Common myeloid progenitor, CD34-positive (primary cell): Measurements from ENCODE around the gene GPNMB. TPM values are rescaled to one million over a fixed set of nuclear protein-coding genes. Genes with fewer than 3 reads are reported as not detected.
"Not testable (repeated sequence)": the region's sequence is repeated elsewhere in the genome, so short reads cannot be mapped to it uniquely, and the experiment has no call there.

Experiments
- CTCF ChIA-PET: fragments of 350-600 bp; sonication (Branson Sonifier 250); formaldehyde crosslinking; loops from one replicate; lab custom pipeline; 2021; ENCODE audit warnings: antibody characterized with exemption; lab: Charles Lee
- POLR2A ChIA-PET: fragments of 350-600 bp; sonication (Branson Sonifier 250); formaldehyde crosslinking; loops from one replicate; lab custom pipeline; 2021; ENCODE audit warnings: antibody characterized with exemption; lab: Charles Lee
- DNase-seq, 3 donors: peaks; one replicate each; pipeline versions ENCODE4 v3.0.0 to v3.0.0-alpha.2; 2013
- H3K27ac ChIP-seq, 2 experiments: 1 replicate in 1 of 2; 2 replicates in 1 of 2; pipeline ENCODE4 v1.7.0; 2013; ENCODE audit warnings: inconsistent platforms in 2 of 2, low read length in 2 of 2, mild to moderate bottlenecking in 2 of 2, low read depth in 1 of 2, moderate library complexity in 1 of 2; ENCODE audit not compliant: severe bottlenecking in 2 of 2, insufficient read depth in 1 of 2, poor library complexity in 1 of 2
- H3K27me3 ChIP-seq, 5 experiments: replicated peaks in 2 of 5; 1 replicate in 3 of 5; 2 replicates in 2 of 5; pipeline versions ENCODE4 v1.6.1 to v1.7.0; 2013; ENCODE audit warnings: low read length in 4 of 5, mild to moderate bottlenecking in 2 of 5, moderate library complexity in 2 of 5, inconsistent platforms in 1 of 5; ENCODE audit not compliant: insufficient read depth in 5 of 5, control insufficient read depth in 4 of 5
- H3K36me3 ChIP-seq, 4 experiments: 1 replicate in 2 of 4; 2 replicates in 2 of 4; pipeline versions ENCODE4 v1.6.1 to v1.7.0; 2013; ENCODE audit warnings: low read length in 3 of 4, control low read depth in 1 of 4, mild to moderate bottlenecking in 1 of 4; ENCODE audit not compliant: control insufficient read depth in 4 of 4, insufficient read depth in 4 of 4
- H3K4me1 ChIP-seq, 4 experiments: 1 replicate in 3 of 4; 2 replicates in 1 of 4; pipeline versions ENCODE4 v1.6.1 to v1.7.1; 2013; ENCODE audit warnings: low read length in 3 of 4, mild to moderate bottlenecking in 3 of 4, control low read depth in 1 of 4, inconsistent platforms in 1 of 4, moderate library complexity in 1 of 4; ENCODE audit not compliant: control insufficient read depth in 4 of 4, insufficient read depth in 4 of 4; ENCODE audit errors: control extremely low read depth in 1 of 4
- H3K4me3 ChIP-seq, 7 experiments: 1 replicate in 4 of 7; 2 replicates in 3 of 7; pipeline versions ENCODE4 v1.5.1 to v1.7.0; 2013; ENCODE audit warnings: mild to moderate bottlenecking in 7 of 7, low read length in 6 of 7, moderate library complexity in 6 of 7, inconsistent platforms in 2 of 7, low read depth in 2 of 7, control low read depth in 1 of 7; ENCODE audit not compliant: insufficient read depth in 4 of 7, control insufficient read depth in 1 of 7; ENCODE audit errors: extremely low read depth in 1 of 7
- H3K9me3 ChIP-seq, 5 experiments: 1 replicate in 4 of 5; 2 replicates in 1 of 5; pipeline versions ENCODE4 v1.6.1 to v1.7.1; 2013; ENCODE audit warnings: low read length in 4 of 5, mild to moderate bottlenecking in 2 of 5, inconsistent platforms in 1 of 5, low read depth in 1 of 5, moderate library complexity in 1 of 5; ENCODE audit not compliant: control insufficient read depth in 4 of 5, insufficient read depth in 2 of 5; ENCODE audit errors: control extremely low read depth in 1 of 5
- WGBS: methylation state at CpG from one replicate; pipeline ENCODE4 v1.1.5; 2013; ENCODE audit not compliant: insufficient coverage; 5-methylcytosine and 5-hydroxymethylcytosine counted together
- polyA plus RNA-seq: library from polyadenylated mRNA; unstranded; fragments of 120-200 nt; gene quantifications from one replicate; pipeline ENCODE4 v1.2.1, GENCODE V29; 2013

GPNMB gene
- polyA plus RNA-seq, result 0.98 TPM

DNA sequence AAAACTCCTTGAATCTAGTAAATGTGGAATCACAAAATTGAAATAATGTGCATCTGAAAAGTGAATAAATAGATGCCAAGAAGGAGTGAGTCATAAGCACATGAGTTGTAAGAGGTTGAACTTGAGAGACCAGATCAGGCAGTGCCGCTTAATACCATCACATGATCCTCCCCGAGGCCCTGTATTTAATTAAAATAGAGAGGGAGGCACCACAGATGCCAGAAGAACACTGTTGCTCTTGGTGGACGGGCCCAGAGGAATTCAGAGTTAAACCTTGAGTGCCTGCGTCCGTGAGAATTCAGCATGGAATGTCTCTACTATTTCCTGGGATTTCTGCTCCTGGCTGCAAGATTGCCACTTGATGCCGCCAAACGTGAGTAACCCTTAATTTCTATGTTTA lies at the start of gene GPNMB:
GPNMB (plus strand) TSS at position 221 of the 400 bp plus-strand sequence; CDS start at position 304, 83 bp downstream.
- ChIA-PET POLR2A (no interaction called here), CTCF (interaction anchor here (0.9 to 1.5 kb wide), 3 partner anchors 9 to 16 kb away, joined by 3 to 4 read pairs (median 4); no protein-coding TSS in a partner anchor)
- Histone ChIP-seq H3K27ac (no peak within 1 kb of the TSS), H3K36me3 (no peaks in the 10 kb centered on the region), H3K9me3 (peaks cover 0 to 5% (median 0%) of the 10 kb centered on the region in 5 experiments), H3K4me3 (peak within 1 kb of the TSS; percentile 13 to 74 (median 60)), H3K27me3 (peaks cover 3 to 29% (median 12%) of the 10 kb centered on the region in 5 experiments), H3K4me1 (peaks cover 5 to 16% (median 12%) of the 10 kb centered on the region in 4 experiments)
- 95% methylated on average over 7 of the region's 7 CpGs for WGBS
- peak in 2 of 3 donors; percentile 24 to 46 for DNase-seq

DNA sequence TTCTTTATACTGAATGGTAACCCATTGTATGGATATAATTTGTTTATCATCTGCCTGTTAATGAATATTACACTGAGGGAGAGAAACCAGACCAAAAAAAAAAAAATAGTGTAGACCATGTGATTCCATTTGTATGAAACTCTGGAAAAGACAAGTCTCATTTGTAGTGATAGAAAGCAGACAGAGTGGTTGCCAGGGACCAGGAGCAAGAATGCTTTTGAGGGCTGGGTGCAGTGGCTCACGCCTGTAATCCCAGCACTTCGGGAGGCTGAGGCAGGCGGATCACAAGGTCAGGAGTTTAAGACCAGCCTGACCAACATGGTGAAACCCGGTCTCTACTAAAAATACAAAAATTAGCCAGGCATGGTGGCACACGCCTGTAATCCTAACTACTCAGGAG lies 48.8 kb upstream of the GPNMB start:
- H3K4me3 ChIP-seq, H3K27me3 ChIP-seq, POLR2A ChIA-PET, H3K9me3 ChIP-seq, DNase-seq, H3K27ac ChIP-seq, H3K4me1 ChIP-seq, CTCF ChIA-PET: not testable (repeated sequence)
- 100% methylated on average over 3 of the region's 5 CpGs for WGBS
- peaks cover 9 to 41% (median 26%) of the 10 kb centered on the region in 4 experiments for H3K36me3 ChIP-seq

DNA sequence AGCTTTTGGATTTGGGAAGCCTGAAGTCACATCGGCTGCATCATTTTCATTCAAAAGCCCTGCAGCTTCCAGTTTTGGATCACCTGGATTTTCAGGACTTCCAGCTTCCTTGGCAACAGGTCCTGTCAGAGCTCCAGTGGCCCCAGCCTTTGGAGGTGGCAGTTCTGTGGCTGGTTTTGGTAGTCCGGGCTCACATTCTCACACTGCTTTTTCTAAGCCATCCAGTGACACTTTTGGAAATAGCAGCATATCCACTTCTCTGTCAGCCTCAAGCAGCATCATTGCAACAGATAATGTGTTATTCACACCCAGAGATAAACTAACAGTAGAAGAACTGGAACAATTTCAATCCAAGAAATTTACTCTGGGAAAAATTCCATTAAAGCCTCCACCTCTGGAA lies 46.2 kb upstream of the GPNMB start:
- no peaks in the 10 kb centered on the region for H3K9me3 ChIP-seq
- 95% methylated on average over 2 of the region's 2 CpGs for WGBS
- no peak for DNase-seq
- H3K4me1 ChIP-seq, result peaks cover 0 to 6% (median 2%) of the 10 kb centered on the region in 4 experiments
- H3K27ac ChIP-seq, result no peak overlapping the region
- CTCF ChIA-PET, result interaction anchor here (1.9 kb wide), 1 partner anchor 9 kb away, joined by 8 read pairs; no protein-coding TSS in a partner anchor
- peaks cover 9 to 37% (median 19%) of the 10 kb centered on the region in 4 experiments for H3K36me3 ChIP-seq
- no peak overlapping the region for H3K4me3 ChIP-seq
- peaks cover 0 to 4% (median 0%) of the 10 kb centered on the region in 5 experiments for H3K27me3 ChIP-seq
- POLR2A ChIA-PET, result no interaction called here

DNA sequence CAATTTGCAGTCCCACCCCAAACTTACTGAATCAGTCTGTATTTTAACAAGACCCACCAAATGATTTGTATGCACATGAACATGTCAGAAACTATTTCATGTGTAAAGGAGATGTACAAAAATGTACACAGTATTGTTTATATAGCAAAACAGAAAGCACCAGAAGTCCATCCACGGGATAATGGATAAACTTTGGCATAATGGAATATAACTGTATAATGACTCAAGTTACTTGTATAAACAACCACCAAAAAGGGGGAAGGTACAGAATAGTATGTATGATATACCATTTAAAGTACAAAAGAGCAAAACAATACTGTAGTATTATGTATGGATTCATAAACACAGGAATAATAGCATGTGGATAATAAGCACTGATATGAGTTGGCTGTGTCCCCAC lies 42.3 kb upstream of the GPNMB start:
- WGBS, result no CpG with 5 or more reads among the region's 1 CpG
- ChIA-PET POLR2A (no interaction called here), CTCF (interaction anchor here (0.6 to 1.0 kb wide), 3 partner anchors 7 to 15 kb away, joined by 3 read pairs; no protein-coding TSS in a partner anchor)
- no peak overlapping the region for H3K27ac ChIP-seq
- H3K27me3 ChIP-seq, result peaks cover 3 to 22% (median 5%) of the 10 kb centered on the region in 5 experiments
- H3K9me3 ChIP-seq, result no peaks in the 10 kb centered on the region
- peaks cover 0 to 8% (median 4%) of the 10 kb centered on the region in 4 experiments for H3K4me1 ChIP-seq
- H3K4me3 ChIP-seq, result no peak overlapping the region
- peaks cover 3 to 24% (median 12%) of the 10 kb centered on the region in 4 experiments for H3K36me3 ChIP-seq
- DNase-seq, result no peak

DNA sequence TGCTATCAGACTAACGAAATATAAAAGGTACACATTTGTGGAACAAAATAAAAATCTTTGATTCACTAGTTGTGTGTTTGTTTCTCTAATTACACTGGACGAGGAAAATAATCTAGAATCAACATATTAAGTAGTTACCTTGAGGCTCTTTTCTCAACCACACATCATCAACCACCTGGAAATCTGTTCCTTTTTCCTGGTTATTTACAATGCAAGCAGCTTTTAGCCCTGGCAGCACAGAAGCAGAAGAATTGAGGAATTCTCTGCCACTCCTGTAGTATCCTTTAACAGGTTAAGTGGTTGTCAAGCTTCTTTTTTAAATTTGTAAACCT lies 41.0 kb upstream of the GPNMB start:
- Histone ChIP-seq H3K4me3 (peak overlapping the region in 5 of 7 experiments; percentile 37 to 63 (median 51)), H3K4me1 (peaks cover 0 to 8% (median 4%) of the 10 kb centered on the region in 4 experiments), H3K9me3 (no peaks in the 10 kb centered on the region), H3K27me3 (peaks cover 3 to 22% (median 5%) of the 10 kb centered on the region in 5 experiments), H3K27ac (peak overlapping the region in 1 of 2 experiments; percentile 46), H3K36me3 (peaks cover 0 to 11% (median 2%) of the 10 kb centered on the region in 4 experiments)
- ChIA-PET POLR2A (no interaction called here), CTCF (interaction anchor here (1.4 to 1.5 kb wide), 3 partner anchors 10 to 106 kb away, joined by 4 to 6 read pairs (median 5); no protein-coding TSS in a partner anchor)
- no peak for DNase-seq
- no CpG with 5 or more reads among the region's 2 CpGs for WGBS

DNA sequence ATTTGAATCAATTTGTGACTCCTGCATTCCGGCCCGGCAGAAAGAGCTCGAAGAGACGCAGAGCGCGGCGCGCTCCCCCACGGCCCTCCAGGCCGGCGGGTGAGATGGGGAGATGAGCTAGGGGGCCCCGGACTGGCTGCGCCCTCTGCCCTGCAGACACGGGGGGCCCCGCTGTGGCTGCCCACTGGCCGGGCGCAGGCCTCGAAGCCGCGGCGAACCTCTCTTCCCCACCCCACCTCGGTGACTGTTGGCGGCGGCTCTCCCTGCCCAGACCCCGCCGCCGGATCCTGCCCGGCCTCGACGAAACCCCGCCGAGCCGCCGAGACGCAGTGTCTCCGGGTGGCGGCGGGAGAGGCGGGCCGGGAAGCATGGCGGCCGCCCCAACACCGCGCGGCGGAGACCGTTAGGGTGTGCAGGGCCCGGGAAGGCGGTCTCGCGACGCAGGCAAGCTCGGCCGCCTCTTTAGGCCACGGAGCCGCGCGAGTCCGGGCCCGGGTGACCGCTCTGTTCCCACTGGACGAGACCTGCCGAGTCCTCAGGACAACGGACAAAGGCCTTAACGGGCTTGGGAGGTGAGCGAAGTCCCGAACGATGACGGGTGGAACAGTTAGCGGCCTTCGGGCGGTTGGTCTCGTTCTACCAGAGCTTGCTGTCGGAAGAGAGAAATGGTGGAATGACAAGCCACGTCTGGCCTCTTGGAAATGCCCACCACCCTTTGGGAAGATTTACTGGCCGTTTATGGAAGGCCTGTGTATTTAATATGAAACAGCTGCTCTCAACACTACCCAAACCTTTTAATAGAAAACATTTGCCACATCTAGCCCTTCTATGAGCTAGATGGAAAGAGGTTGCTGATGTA lies 40.4 kb upstream of the GPNMB start:
- Histone ChIP-seq H3K27me3 (peaks cover 3 to 24% (median 5%) of the 10 kb centered on the region in 5 experiments), H3K4me3 (peak overlapping the region in 5 of 7 experiments; percentile 37 to 63 (median 51)), H3K4me1 (peaks cover 0 to 8% (median 4%) of the 10 kb centered on the region in 4 experiments), H3K9me3 (no peaks in the 10 kb centered on the region), H3K27ac (peak overlapping the region in 1 of 2 experiments; percentile 46), H3K36me3 (peaks cover 0 to 5% (median 2%) of the 10 kb centered on the region in 4 experiments)
- ChIA-PET CTCF (interaction anchor here (0.8 to 1.5 kb wide), 4 partner anchors 9 to 107 kb away, joined by 3 to 6 read pairs (median 4); no protein-coding TSS in a partner anchor), POLR2A (no interaction called here)
- WGBS, result 36% methylated on average over 68 of the region's 76 CpGs
- DNase-seq, result peak in 2 of 3 donors; percentile 44 to 50
